HG03196 (cell line): ENCODE results near the gene CD177.
"Not testable (repeated sequence)": the region's sequence is repeated elsewhere in the genome, so short reads cannot be mapped to it uniquely, and the experiment has no call there.

Source experiments
- ATAC-seq: cut with Tn5 transposase; IDR thresholded peaks from one replicate; pipeline ENCODE4 v1.9.1; 2021; ENCODE audit not compliant: unreplicated experiment

The CD177 gene

DNA sequence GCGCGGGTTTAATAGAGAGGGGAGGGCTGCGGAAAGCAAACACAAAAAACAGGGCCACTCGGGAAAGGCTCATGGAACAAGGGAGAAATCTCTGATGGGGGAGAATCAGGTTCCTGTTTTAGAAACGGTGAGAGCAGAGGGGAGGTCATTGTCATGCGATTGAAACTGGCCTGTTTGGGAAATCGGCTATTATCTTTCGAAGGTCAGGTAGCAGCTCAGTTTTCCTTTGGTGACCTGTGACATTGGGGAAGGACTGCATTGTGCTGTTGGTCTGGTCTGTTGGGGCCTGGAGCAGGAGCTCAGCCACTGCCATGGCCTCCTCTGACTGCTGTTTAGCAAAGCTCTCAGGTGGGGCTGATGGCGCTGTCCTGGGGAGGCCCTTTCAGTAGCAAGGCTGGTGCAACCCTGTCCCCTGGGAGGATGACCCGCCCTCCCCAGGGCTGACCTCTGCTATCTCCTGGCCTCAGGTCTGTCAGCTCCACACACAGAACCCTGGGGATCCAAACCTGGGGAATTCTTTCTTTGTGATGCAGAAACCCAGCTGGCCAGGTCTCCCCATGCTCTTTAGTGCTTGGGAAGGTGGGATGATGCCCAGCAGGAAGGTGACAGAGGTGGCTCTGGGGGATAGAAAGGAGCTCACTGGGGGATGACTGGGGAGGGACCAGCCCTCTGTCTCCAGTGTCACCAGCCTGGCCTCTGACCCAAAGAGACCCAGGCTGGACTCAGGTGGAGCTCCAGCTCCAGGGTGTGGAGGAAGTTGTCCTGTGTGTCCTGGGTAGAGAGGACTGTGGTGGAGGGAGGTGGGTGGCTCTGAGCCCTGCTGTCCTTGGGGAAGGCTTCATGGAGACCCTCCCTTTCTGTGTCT lies 21.2 kb upstream of the CD177 start:
- ATAC-seq, result no peak

DNA sequence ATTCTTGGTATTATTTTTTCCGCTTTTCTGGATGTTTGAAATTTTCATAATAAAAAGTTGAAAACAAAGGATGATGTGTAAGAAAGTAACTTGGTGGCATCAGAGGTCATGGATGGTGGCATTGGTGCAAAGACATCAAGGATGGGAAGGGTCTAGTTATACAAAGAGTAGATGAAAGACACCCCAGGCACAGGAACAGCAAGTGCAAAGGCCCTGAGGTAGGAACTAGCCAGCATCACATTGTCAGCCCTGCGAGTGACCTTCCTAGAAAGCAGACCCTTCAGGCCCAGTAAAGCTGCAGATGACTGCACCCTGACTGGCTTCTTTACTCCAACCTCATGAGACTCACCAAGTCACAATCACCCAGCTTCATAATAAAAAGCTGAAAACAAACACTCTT lies 17.0 kb upstream of the CD177 start:
- not testable (repeated sequence) for ATAC-seq

DNA sequence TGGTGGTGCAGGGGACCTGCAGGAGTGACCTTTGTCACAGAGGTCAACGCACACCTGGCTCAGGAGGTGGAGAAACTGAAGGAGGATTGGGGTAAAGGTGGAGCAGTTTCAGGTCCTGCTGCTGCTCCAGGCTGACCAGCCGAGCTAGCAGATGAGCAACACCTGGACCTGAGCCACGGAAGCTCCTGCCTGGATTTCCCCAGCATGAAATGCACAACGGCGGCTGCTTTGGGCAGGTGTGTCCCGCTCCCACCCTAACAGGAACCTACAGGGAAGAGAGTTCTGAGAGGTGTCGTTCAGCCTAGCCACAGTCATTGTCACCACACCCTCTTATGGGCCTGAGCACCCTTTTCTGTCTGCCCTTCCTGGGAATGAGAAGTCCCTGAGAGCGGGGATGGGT lies 15.7 kb upstream of the CD177 start:
- ATAC-seq, result no peak

DNA sequence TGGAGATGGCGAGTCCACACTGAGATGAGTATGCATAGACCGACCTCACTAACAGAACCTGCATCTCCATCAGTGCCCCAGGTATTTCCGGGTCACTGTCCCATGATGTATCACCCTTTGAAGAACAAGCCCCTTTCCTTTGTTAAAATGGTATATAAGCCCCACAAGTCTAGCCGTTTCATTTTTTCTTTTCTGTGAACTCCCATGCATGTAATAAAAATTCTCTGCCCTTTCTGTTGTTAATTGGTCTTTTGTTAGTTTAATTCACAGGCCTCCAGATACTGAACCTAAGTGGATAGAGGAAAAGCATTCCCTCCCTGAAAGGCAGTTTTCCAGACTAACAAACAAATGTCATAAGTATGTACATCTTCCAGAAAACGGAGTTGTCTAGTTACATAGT lies 15.0 kb upstream of the CD177 start:
- no peak for ATAC-seq

DNA sequence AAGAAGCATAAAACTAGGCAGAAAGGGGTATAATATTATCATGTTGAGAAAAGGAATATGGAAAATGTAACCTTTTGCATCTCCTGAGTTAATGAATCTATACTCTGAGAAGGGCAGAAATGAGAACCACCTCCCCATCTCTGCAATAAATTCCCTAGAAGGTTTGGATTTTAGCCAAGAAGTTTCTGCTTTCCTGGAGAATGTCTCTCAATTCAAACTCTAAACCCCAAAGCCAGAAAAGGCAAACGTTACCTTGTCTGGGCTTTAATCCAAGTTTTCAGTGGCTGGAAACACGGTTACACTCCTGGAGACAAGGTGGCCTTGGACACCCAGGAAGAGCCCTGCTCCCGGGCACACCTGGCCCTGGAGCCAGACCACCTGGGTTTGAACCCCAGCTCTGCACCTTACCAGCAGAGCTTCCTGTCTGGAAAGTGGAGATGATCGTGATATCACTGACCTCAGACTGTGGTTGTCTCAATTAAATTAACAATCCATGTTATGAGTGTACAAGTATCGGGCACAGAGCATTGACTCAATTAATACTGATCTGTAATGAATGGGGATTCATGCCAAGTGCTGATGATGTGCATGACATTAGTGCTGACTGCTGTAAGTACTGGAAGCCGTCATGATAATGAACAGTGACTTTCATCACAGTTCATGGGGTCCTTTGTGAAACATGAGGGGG lies 14.1 kb upstream of the CD177 start:
- not testable (repeated sequence) for ATAC-seq

DNA sequence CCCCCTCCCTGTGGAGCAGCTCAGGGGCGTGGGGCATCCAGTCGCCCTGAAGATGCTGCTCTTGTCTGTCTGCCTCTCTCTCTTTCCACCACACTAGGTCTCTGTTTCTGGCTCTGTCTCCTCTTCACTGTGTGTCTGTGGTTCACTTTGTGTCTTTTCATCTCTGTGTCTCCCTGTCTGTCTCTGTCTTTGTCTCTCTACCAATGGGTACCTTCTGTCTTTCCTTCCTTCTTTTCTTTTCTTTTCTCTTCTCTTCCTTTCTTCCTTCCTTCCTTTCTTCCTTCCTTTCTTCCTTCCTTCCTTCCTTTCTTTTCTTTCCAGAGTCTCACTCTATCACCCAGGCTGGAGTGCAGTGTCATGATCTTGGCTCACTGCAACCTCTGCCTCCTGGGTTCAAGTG lies 13.4 kb upstream of the CD177 start:
- not testable (repeated sequence) for ATAC-seq

DNA sequence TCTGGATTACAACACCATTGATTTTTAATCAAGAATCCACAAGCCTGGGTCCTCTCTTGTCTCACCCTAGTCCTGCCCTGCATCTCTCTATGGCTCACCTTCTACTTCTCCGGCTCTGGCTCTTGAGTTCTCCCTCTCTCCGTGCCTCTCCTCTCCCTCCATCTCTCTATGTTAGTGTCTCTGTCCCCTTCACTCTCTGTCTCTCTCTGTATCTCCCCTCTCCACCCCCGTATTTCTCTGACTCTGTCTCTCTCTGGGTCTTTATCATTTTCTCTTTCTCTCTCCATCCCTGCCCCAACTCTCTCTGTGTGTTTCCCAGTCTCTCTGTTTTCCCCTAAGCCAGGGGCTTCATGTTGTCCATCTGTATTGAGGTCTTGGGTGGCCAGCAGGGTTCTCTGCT lies 12.4 kb upstream of the CD177 start:
- ATAC-seq, result not testable (repeated sequence)

DNA sequence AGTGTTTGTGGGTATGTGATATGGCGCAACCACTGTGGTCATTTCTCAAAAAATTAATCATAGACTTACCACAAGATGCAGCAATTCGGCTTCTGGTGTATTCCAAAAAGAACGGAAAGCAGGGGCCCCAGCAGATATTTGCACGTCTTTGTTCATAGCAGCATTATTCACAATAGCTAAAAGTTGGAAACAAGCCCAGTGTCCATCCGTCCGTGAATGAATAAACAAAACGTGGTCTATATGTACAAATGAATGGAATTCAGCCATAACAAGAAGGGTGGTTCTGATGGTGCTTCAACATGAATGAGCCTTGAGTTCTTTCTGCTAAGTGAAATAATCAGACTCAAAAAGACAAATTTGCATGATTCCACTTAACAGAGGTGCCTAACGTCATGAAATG lies 11.4 kb upstream of the CD177 start:
- not testable (repeated sequence) for ATAC-seq

DNA sequence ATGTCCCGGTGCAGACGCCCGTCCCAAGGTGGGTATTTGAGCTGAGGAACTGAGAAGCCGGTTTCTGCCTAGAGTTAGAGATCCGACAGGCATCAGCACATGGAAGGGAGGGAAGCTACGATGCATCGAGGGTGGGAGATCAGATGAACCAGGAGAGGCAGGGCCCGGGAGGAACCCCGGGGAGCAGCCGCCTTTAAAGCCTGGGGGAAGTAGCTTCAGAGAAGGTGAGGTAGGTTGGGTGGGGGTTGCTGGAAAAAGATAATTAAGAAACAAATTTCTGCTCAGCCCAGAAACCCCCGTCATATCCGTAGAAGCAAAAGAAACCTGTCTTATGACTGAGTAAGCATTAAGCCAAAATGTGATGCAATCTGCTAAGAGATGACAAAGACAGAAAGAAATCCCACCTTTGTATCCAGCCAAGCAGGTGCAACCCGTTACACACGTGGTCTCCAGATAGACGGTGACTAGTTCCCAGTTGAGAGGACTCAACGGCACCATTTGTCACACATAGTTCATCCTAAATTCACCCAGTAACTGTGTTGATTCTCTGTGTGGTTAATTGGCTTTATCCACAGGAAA lies 9.1 kb upstream of the CD177 start:
- ATAC-seq, result not testable (repeated sequence)

DNA sequence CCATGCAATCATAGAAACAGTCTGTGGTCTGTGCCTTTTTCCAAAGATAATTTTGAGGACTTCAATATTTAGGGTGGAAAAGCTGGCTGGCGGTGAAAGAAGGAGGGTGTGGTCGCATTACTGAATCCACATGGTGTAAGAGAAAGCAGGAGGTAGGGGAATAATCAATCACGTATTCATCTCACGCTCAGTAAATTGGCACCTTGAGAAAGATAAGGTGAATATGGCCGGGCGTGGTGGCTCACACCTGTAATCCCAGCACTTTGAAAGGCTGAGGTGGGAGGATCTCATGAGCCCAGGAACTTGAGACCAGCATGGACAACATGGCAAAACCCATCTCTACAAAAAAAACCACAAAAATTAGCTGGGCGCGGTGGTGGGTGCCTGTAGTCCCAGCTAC lies 3.7 kb upstream of the CD177 start:
- not testable (repeated sequence) for ATAC-seq

DNA sequence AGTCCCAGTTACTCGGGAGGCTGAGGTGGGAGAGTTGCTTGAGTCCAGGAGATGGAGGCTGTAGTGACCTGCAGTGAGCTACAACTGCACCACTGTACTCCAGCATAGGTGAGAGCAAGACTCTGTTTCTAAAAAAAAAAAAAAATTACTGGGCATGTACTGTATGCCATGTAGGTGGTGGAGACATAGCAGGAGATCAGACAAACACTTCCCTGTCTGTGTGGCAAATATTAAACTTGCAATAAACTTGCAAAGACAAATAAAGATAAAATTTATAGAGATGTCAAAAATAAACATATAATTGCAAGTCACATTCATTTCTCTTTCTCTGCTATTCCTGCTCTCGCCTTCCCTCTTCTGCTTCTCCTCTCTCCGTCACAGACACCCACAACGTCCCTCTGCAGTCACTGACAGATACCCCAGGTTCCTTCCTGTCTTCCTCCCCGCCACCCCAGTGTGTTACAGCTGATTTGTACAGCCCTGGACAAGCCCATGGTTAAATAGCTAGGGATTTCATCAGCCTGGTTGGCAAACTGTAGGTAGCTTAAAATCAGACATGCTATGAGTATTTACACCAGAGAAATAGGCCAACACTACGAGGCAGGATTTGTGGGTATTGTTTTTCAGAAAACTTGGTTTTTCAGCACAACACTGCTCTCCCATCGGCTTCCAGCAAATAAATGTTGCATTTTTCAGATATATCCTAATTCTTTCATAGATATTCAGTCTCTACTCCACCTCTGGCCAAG lies 1.3 kb upstream of the CD177 start:
- ATAC-seq, result no peak

DNA sequence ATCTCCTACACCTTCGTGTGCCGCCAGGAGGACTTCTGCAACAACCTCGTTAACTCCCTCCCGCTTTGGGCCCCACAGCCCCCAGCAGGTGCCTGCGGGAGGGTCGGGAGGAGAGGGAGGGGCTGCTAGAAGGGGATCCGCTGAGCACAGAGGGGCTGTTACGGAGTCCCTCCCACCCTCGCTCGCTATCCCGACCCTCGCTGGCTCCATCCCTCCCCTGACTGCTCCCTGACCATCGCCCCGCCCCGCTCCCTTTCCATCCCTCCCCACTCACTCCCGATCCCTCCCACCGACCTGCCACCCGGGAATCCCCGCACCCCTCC lies 780 bp downstream of the CD177 start:
- ATAC-seq, result no peak

DNA sequence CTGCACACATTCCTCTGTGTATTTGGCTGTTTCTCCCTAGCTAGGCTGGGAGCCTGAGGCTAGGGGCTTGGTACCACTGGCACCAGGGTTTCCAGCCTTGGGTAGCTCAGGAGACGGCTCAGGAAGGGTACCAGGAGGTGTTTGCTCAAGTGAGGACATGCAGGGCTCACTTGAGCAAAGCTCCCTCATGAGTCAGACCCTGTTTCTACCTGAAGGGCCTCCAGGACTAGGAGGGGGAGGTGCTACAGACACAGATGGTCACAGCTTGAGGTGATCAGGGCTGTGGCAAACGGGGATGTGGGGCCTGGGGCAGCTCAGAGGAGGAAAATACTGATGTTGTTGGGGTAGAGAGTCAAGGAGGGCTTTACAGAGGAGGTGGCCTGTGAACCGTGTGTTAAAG lies 3.3 kb downstream of the CD177 start:
- ATAC-seq, result not testable (repeated sequence)

DNA sequence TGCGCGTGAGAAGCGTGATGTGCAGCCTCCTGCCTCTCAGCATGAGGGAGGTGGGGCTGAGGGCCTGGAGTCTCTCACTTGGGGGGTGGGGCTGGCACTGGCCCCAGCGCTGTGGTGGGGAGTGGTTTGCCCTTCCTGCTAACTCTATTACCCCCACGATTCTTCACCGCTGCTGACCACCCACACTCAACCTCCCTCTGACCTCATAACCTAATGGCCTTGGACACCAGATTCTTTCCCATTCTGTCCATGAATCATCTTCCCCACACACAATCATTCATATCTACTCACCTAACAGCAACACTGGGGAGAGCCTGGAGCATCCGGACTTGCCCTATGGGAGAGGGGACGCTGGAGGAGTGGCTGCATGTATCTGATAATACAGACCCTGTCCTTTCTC lies 8.7 kb downstream of the CD177 start:
- ATAC-seq, result no peak

DNA sequence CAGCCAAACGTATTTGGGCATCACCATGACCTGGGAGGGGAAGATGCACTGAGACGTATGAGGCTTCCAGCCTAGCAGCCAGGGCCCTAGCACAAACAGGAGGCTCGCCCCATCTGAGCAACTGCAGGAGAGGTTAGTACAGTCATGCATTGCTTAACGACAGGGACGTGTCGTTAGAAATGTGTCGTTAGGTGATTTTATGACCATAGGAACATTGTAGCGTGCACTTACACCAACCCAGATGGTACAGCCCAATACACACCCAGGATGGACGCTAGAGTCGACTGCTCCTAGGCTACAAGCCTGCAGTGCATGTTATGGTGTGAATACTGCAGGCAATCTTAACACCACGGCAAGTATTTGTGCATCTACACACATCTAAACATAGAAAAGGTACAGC lies 9.3 kb downstream of the CD177 start:
- no peak for ATAC-seq

DNA sequence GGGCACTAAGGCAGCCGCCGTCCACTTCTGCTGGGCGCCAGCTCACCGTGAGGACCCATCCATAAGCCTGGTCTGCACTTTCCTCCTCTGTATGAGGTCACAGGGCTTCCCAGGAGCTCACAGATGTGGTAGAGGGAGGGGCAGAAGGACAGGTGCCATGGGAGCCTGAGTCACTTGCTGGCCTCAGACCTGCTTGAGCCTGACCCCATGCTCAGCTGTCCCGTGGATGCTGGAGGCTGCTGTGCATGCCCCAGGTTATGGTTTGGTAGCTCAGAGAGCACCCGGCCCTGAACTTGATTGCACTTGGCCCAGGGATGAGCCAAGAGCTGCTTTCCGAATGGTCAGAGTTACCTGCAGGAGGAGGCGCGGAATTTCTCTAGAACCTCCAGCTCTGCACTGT lies 12.2 kb downstream of the CD177 start:
- ATAC-seq, result not testable (repeated sequence)

DNA sequence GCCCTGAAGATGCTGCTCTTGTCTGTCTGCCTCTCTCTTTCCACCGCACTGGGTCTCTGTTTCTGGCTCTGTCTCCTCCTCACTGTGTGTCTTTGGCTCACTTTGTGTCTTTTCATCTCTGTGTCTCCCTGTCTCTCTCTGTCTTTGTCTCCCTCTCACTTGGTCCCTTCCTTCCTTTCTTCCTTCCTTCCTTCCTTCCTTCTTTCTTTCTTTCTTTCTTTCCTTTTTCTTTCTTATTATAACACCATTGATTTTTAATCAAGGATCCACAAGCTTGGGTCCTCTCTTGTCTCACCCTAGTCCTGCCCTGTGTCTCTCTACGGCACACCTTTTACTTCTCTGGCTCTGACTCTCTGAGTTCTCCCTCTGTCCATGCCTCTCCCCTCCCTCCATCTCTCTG lies 14.3 kb downstream of the CD177 start:
- ATAC-seq, result no peak

DNA sequence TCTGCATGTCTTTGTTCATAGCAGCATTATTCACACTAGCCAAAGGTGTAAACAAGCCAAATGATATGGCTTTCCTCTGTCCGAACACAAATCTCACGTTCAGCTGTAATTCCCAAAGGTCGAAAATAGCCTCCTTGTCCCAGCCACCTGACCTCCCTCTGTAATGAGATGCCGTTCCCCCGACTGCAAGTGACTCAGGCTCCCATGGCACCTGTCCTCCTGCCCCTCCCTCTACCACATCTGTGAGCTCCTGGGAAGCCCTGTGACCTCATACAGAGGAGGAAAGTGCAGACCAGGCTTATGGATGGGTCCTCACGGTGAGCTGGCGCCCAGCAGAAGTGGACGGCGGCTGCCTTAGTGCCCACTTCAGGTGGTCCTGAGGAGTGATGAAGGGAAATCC lies 15.4 kb downstream of the CD177 start:
- ATAC-seq, result not testable (repeated sequence)

DNA sequence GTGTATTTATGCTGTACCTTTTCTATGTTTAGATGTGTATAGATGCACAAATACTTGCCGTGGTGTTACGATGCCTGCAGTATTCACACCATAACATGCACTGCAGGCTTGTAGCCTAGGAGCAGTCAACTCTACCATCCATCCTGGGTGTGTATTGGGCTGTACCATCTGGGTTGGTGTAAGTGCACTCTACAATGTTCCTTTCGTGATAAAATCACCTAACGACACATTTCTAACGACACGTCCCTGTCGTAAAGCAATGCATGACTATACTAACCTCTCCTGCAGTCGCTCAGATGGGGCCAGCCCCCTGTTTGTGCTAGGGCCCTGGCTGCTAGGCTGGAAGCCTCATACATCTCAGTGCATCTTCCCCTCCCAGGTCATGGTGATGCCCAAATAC lies 18.4 kb downstream of the CD177 start:
- no peak for ATAC-seq

DNA sequence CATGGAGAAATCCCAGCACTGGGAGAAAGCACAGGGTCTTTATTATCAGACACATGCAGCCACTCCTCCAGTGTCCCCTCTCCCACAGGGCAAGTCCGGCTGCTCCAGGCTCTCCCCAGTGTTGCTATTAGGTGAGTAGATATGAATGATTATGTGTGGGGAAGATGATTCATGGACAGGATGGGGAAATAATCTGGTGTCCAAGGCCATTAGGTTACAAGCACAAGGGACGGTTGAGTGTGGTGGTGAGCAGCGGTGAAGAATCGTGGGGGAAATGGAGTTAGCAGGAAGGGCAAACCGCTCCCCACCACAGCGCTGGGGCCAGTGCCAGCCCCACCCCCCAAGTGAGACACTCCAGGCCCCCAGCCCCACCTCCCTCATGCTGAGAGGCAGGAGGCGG lies 19.0 kb downstream of the CD177 start:
- no peak for ATAC-seq

DNA sequence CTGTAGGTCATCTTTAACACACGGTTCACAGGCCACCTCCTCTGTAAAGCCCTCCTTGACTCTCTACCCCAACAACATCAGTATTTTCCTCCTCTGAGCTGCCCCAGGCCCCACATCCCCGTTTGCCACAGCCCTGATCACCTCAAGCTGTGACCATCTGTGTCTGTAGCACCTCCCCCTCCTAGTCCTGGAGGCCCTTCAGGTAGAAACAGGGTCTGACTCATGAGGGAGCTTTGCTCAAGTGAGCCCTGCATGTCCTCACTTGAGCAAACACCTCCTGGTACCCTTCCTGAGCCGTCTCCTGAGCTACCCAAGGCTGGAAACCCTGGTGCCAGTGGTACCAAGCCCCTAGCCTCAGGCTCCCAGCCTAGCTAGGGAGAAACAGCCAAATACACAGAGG lies 24.1 kb downstream of the CD177 start:
- ATAC-seq, result not testable (repeated sequence)

DNA sequence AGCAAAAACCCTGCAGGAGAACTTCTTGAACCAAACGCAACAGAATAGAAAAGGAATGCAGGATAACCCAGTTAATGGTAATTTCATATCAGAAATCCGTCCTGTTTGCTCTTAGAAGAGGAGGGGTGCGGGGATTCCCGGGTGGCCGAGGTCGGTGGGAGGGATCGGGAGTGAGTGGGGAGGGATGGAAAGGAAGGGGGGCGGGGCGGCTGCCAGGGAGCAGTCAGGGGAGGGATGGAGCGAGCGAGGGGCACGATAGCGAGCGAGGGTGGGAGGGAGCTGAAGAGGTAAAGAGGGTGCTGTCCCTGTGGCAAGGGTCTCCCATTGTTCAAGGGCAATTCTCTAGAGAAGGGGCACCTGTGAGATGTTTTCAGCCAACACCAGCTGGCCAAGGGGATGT lies 26.5 kb downstream of the CD177 start:
- no peak for ATAC-seq
